SJCRH30 (cell line): ENCODE measurements around the gene SAMD11. TPM values are rescaled to one million over a fixed set of nuclear protein-coding genes. Genes with fewer than 3 reads are reported as not detected.
A peak's percentile ranks its signal among the peaks of the same experiment; 100 is the strongest.

Experiments used
- DNase-seq, 2 experiments: peaks; one replicate each; pipeline ENCODE4 v3.0.0-alpha.2; 2015 to 2020
- H3K27ac ChIP-seq: fragments of 250-450 bp; sonication (Bioruptor Pico); 2 replicates; pipeline ENCODE4 v1.5.1; 2020; ENCODE audit warnings: mild to moderate bottlenecking, moderate library complexity
- H3K27me3 ChIP-seq: fragments of 250-450 bp; sonication (Bioruptor Pico); 2 replicates; pipeline ENCODE4 v1.5.1; 2020; ENCODE audit warnings: mild to moderate bottlenecking, moderate library complexity
- H3K36me3 ChIP-seq: fragments of 250-450 bp; sonication (Bioruptor Pico); 2 replicates; pipeline ENCODE4 v1.5.1; 2020; ENCODE audit warnings: mild to moderate bottlenecking, moderate library complexity
- H3K4me1 ChIP-seq: fragments of 250-450 bp; sonication (Bioruptor Pico); 2 replicates; pipeline ENCODE4 v1.5.1; 2020; ENCODE audit warnings: mild to moderate bottlenecking, moderate library complexity
- H3K4me3 ChIP-seq: fragments of 250-450 bp; sonication (Bioruptor Pico); 2 replicates; pipeline ENCODE4 v1.5.1; 2020; ENCODE audit warnings: mild to moderate bottlenecking, moderate library complexity
- H3K9me3 ChIP-seq: fragments of 250-450 bp; sonication (Bioruptor Pico); replicated peaks from 2 replicates; pipeline ENCODE4 v1.5.1; 2020; ENCODE audit warnings: mild to moderate bottlenecking, moderate library complexity
- total RNA-seq: library from RNA; depleted of rRNA; stranded (reverse); fragments of >200 nt; shearing (Covaris generic); gene quantifications from 2 replicates; pipeline ENCODE4 v1.2.3, GENCODE V29; 2014

The SAMD11 gene
- total RNA-seq, 1 experiment from 2014 or later, result 39.0 TPM

DNA sequence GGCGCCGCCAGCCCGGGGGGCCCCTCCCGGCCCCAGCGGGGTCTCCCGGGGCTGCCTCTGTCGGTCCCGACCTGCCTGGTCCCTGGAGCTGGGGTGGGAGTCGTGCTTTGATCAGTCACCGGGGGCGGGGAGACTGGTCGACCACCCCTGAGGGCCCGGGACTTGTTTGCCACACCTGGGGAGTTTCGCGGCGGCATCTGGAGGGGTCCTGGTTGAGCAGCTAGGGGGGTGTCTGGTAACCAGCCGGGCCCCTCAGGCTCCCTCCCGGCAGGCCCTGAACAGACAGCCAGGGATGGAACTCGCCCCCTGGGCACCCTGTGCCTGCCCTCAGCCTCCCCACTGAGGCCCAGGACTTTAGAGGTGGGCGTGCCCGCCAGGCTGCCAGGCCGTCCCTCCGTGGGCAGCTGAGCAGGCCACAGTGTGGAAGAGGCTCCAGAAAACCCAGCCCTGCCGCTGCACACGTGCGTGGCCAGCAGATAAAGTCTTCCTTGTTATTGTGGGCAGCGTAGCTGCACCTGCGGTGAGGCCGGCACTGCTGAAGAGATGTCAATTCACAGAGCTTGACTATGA is 13.3 kb upstream of the SAMD11 start:
- Histone ChIP-seq H3K27ac (no peak overlapping the region), H3K27me3 (peaks cover 12% of the 10 kb centered on the region; the same call in 1 of the 2 replicates), H3K4me3 (no peak overlapping the region), H3K9me3 (no peaks in the 10 kb centered on the region), H3K4me1 (peaks cover 6% of the 10 kb centered on the region; the same call in 1 of the 2 replicates), H3K36me3 (no peaks in the 10 kb centered on the region)
- no peak for DNase-seq

DNA sequence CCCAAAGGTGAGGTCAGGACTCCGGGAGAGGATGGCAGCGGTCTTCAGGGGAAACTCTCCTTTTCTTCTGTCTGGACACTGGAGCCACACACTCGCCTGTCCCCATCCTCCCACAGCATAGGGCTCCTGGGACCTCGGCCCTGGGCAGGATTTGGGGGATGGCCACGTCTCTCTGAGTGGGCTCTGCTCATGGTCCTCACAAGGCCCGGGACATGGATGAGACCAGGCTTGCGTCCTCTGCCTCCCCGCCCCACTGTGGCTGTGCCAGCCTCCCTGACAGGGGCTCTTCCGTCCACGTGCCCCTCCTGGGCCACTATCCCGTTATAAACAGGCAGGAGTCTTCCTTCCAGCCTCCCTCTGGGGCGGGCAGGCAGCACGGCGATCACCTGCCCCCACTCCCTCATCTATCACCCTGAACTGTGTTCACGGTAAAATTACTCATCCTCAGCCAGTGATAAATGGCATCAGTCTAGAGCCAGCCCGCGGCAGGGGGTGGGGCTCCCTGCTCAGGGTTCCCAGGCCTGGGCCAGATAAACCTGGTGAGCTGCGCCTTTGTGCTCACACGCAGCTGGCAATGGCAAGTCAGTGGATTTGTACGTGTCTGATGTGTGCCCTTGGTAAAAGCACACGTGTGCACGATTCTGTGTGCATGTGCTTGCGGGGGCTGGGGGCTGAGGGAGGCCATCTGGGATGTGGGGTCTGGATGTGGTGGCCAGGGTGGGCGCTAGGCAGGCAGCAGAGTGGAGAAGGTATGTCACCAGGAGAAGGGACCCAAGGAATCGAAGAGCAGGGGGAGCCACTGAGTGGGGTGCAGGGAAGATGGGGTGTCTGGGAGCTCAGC is 12.6 kb upstream of the SAMD11 start:
- Histone ChIP-seq H3K27me3 (peaks cover 18% of the 10 kb centered on the region), H3K36me3 (no peaks in the 10 kb centered on the region), H3K4me1 (peaks cover 6% of the 10 kb centered on the region; the same call in 1 of the 2 replicates), H3K27ac (no peak overlapping the region), H3K4me3 (no peak overlapping the region), H3K9me3 (no peaks in the 10 kb centered on the region)
- DNase-seq, result no peak

DNA sequence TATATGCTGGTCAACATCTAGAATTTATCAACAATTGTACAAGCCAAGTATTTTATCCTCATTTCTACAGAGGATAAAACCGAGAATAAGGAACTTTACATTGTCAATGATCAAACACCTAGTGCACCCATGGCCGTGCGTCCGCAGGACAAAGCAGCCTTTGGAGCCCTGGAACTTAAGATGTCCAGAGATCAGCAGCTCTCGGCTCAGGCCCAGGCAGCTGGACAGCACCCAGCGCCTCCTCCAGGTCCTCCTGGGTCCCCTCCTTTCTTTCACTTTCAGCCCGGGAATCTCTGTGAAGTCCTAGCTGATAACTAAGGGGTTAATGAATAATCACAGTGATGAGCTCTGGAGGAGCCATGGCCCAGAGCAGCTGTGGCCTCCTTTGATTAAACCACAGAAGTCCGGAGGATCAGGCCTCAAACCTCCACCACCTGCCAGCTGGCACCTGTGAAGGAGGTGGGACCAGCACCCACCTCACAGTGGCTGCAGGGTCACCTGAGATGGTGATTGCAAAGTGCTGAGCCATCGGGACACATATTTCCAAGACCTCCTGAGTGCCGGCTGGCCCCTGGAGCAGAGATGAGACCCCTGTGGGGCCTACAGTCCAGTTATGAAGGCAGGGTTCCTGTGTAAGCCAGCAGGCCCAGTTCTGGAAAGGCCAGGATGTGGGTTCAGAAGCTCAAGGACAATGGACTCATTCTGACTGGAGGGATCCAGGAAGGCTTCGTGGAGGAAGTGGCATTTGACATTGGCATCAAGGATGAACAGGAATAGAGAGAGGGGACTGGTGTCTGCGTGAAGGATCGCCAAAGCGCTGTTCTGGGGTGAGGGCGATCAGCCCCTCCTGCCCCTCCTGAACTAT is 11.6 kb upstream of the SAMD11 start:
- Histone ChIP-seq H3K27me3 (peaks cover 28% of the 10 kb centered on the region), H3K4me3 (no peak overlapping the region)
- no peak for DNase-seq

DNA sequence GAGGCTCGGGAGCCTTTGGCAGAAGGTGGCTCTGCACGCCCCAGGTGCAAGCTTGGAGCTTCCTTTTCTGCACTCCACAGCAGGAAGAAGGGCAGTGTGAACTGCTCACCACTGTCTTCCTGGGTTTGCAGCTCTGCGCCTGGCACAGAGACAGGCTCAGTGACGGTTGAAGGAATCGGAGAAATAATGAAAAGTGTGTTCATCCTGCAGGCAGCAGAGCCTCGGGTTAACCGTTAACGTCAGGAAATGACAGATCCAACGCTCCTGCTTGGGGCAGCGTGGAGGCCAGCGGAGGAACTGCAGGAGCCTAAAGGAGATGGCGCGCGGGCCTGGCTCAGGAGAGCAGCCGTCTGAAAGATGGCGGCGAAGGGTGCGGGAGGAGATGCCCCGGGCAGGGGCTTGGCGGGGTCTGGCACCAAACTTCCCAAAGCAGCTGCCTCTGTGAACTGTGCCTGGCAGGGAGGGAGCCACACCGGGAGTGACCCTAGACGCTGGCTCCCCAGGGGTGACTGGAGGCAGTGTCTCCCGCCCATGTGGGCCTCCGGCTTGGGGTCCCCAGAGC is 10.9 kb upstream of the SAMD11 start:
- no peaks in the 10 kb centered on the region for H3K36me3 ChIP-seq
- no peak overlapping the region for H3K27ac ChIP-seq
- peaks cover 36% of the 10 kb centered on the region for H3K27me3 ChIP-seq
- no peaks in the 10 kb centered on the region for H3K9me3 ChIP-seq
- DNase-seq, result no peak
- peaks cover 20% of the 10 kb centered on the region for H3K4me1 ChIP-seq
- no peak overlapping the region for H3K4me3 ChIP-seq

More for the DNA sequence above, 11.6 kb upstream of the SAMD11 start:
- Histone ChIP-seq H3K9me3 (no peaks in the 10 kb centered on the region), H3K27ac (no peak overlapping the region), H3K36me3 (no peaks in the 10 kb centered on the region), H3K4me1 (peaks cover 15% of the 10 kb centered on the region)

DNA sequence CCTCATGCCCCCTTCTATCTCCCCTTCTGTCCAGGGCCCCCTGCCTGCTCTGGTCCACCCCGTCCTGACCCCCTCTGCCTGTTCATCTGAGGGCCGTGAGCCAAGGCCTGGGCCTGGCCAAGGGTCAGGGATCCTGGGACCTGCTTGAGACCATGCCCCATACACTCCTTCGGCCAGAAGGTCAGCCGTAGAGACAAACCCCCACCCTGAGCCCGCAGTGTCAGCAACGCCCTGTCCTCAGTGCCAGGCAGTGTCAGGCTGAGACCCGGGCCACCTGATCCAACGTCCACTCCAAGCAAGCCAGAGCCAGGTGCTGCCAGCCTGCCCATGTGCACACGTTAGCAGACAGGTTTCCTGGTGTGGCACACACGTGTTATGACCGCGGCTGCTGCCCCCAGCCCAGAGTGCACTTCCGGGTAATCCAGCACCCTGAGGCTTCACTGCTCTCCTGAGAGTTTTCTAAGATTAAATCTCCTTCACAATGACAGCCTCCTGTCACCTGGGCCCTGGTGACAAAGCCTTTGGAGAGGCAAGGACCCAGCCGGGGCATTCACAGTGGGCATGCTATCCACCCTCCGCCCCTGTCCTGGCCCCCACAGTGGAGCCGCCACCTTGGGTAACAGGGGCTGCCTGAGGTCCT is 10.1 kb upstream of the SAMD11 start:
- H3K9me3 ChIP-seq, result no peaks in the 10 kb centered on the region
- no peak overlapping the region for H3K27ac ChIP-seq
- DNase-seq, result no peak
- peaks cover 20% of the 10 kb centered on the region for H3K4me1 ChIP-seq
- H3K27me3 ChIP-seq, result peaks cover 43% of the 10 kb centered on the region
- no peak overlapping the region for H3K4me3 ChIP-seq
- H3K36me3 ChIP-seq, result no peaks in the 10 kb centered on the region

DNA sequence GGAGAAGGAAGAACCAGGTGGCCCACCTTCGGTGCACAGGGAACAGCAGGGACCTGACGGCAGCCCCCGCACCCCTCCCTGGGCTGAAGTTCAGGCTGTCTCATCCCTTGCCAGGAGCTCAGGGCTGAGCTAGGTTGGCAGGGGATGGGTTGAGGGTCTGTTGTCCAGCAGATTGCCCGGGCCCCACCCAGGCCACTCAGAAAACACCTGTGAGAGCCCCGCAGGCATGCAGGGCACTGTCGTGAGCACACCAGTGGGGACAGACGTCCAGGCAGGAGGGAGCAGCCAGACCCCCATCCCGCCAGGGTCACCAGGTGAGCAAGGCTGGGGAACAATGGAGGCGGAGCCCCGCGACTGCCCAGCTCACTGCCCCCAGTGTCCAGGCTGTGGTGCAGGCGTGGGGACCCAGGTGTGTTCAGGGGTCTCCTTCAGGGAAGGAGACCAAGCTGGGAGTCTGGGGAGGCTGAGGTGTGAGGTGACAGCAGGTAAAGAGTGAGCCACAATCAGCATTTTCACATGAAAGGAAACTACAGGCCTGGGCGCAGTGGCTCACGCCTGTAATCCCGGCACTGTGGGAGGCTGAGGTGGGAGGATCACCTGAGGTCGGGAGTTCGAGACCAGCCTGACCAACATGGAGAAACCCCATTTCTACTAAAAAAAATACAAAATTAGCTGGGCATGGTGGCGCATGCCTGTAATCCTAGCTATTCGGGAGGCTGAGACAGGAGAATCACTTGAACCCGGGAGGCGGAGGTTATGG is 9.4 kb upstream of the SAMD11 start:
- no peak for DNase-seq
- Histone ChIP-seq H3K9me3 (no peaks in the 10 kb centered on the region), H3K27me3 (peaks cover 47% of the 10 kb centered on the region), H3K36me3 (no peaks in the 10 kb centered on the region), H3K27ac (no peak overlapping the region), H3K4me3 (no peak overlapping the region), H3K4me1 (peaks cover 20% of the 10 kb centered on the region)

DNA sequence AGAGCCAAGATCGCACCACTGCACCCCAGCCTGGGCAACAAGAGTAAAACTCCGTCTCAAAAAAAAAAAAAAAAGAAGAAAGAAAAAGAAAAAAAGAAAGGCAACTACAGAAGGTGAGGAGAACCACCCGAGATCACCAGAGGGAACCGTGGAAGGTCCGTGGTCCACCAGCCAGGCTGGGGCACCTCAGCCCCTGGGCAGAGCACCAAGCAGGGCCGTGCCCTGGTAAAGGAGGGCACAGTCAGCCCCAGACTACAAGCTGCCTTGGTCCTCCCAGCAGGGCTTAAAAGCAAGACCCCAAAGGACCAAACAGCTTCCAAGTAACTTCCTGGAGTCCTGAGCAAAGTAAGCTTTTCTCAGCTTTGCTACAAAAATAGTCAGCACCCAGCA is 8.8 kb upstream of the SAMD11 start:
- peaks cover 51% of the 10 kb centered on the region for H3K27me3 ChIP-seq
- peaks cover 24% of the 10 kb centered on the region for H3K4me1 ChIP-seq
- no peaks in the 10 kb centered on the region for H3K36me3 ChIP-seq
- no peak for DNase-seq
- no peak overlapping the region for H3K27ac ChIP-seq
- H3K4me3 ChIP-seq, result no peak overlapping the region
- H3K9me3 ChIP-seq, result no peaks in the 10 kb centered on the region

DNA sequence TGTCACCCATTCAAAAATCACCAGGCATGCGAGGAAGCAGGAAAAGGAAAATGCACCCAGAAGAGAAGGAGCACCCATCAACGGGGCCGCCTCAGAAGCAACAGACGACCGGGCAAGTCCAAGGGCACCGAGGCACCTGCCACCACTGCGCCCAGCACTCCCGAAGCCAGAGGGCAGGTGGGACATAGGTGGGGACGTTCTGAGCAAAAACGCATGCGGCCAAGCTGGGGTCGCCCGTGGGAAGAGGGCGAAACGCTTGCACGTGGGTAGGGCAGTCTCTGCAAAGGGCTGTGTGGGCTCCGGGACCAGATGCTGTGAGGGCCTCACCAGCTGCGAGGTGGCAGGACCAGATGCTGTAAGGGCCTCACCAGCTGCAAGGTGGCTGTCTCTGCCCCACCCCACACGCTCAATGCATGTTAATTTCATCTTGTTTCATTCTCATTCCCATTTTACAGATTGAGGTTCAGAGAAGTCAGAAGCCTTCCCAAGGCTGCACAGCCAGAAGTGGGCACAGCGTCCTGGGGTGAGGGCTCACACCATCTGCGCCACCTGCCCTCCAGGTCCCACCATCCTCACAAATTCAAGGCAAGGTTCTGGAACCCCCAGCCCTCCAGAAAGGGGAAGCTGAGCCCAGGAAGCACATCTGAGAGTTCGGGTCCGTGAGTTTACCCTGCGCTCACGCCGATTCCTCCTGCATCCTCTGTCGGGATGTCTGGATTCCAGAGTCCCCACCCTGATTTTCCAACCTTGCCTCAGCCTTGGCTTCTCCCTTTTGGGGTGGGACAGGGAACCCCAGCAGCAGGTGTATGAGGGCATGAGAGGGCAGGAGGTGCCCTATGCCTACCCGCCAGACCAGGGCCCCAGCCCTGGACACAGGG is 8.2 kb upstream of the SAMD11 start:
- H3K27me3 ChIP-seq, result peaks cover 51% of the 10 kb centered on the region

DNA sequence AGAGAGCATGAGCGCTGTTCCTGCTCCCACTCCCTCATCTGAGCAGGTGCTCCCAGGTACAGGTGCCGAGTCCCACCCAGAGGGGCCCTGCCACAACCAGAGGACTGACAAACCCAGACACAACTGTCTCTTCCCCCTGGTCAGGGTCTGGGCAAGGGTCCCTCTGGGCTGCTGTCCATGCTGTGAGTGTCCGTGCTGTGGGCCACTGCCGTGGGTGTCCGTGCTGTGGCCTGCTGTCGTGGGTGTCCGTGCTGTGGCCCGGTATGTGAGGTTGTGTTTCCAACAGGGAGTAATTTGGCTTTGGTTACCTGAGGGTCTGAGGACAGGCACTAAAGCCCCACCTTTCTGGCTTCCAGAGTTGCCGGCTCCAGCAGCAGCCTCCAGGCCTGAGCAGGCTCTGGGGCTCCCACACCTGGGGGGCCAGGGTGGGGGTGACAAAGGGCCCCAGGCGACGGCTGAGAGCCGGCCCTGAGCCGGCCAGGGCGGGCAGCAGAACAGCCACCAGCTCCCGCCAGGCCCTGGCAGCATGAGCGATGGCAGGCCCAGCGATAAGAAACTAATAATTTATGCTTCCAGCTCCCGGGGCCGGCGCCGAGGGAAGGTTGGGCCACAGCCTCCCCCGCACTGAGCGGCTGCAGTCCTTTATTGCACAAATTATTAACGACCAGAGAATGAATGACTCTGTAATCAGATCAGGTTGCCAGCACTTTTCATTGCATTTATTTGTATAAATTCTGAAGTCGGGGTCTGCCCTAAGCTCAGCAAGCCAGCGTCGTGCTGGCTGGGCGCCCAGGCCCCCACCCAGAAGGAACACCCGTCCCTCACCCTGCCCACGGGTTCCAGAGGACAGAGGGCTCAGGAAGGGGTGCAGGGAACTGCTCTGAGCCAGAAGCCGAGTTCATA is 7.3 kb upstream of the SAMD11 start:
- no peak overlapping the region for H3K27ac ChIP-seq
- peaks cover 51% of the 10 kb centered on the region for H3K27me3 ChIP-seq
- peak in 1 of 2 experiments; percentile 14 for DNase-seq
- H3K4me1 ChIP-seq, result peaks cover 36% of the 10 kb centered on the region
- no peak overlapping the region for H3K4me3 ChIP-seq
- H3K36me3 ChIP-seq, result no peaks in the 10 kb centered on the region
- H3K9me3 ChIP-seq, result no peaks in the 10 kb centered on the region

More for the DNA sequence above, 8.2 kb upstream of the SAMD11 start:
- Histone ChIP-seq H3K4me1 (peaks cover 27% of the 10 kb centered on the region), H3K9me3 (no peaks in the 10 kb centered on the region), H3K27ac (no peak overlapping the region), H3K36me3 (no peaks in the 10 kb centered on the region), H3K4me3 (no peak overlapping the region)
- DNase-seq, result no peak

DNA sequence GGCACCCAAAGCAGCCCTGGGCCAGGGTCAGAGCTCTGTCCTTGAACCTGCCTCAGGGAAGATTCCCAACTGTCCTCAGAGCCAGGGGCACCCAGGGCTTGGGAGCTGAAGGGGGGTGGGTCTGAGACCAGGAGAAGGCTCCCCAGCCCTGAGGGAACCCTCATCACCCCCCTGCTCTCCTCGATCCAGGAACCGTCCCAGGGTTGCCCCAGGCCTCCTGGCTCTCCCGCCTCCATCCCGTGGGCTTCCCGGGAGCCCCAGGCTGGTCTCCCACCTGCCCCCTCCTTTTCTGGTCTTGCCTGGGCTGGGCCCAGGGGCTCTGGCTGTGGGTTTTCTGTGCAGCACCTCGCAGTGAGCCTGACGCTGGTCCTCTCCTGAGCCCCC is 6.7 kb upstream of the SAMD11 start:
- Histone ChIP-seq H3K27ac (no peak overlapping the region), H3K4me3 (no peak overlapping the region), H3K4me1 (peaks cover 34% of the 10 kb centered on the region), H3K36me3 (no peaks in the 10 kb centered on the region), H3K27me3 (peaks cover 49% of the 10 kb centered on the region), H3K9me3 (no peaks in the 10 kb centered on the region)
- DNase-seq, result peak in 1 of 2 experiments; percentile 15

DNA sequence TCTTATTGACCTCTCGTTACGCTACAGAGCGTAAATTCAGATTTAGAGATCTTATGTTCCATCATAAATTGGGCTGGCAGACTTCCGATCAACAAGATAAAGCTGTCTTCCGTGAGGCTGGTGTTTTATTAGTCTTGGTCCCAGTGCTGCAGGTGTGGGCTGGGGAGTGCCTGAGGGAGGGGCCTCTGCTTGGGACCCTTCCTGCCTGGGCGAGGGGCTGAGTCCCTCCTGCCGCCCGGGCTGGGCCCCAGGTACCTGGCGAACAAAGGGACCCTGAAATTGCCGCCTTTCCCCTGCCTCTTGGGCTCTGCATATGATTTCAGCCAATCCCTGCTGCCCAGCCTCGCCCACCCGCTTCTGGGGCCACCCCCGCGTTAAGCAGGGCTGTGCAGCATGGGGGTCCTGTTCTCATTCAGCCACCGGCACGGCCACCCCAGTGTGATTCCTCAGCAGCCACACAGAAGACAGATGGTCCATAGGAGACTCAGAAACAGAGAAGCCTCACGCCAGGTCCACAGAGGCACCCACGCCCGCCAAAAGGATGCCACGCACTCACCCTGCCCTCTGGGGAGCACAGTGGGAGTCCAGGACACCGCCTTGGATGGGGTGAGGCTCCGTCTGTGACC is 6.1 kb upstream of the SAMD11 start:
- H3K27me3 ChIP-seq, result peaks cover 44% of the 10 kb centered on the region

DNA sequence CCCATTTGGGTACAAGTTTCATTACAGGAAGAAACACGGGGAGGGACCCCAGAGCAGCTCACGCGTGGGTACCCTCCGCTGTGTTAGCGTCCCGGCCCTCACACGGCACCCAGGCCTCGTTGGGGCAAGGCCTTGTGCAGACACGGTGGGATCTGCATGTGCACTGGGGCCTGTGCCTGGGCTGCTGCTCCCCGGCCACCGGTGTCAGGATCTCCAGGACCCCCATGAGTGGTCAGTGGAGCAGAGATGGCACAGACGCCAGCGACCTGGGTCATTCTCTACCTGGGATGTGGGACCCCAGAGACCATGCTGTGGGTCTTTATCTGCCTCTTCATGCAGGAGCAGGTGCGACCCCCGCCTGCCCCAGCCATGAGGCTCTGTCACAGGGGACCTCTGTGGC is 5.4 kb upstream of the SAMD11 start:
- H3K9me3 ChIP-seq, result no peaks in the 10 kb centered on the region
- no peak overlapping the region for H3K27ac ChIP-seq
- no peaks in the 10 kb centered on the region for H3K36me3 ChIP-seq
- no peak for DNase-seq
- H3K4me3 ChIP-seq, result no peak overlapping the region
- H3K27me3 ChIP-seq, result peaks cover 43% of the 10 kb centered on the region
- peaks cover 33% of the 10 kb centered on the region for H3K4me1 ChIP-seq

More for the DNA sequence above, 6.1 kb upstream of the SAMD11 start:
- no peaks in the 10 kb centered on the region for H3K36me3 ChIP-seq
- H3K4me3 ChIP-seq, result no peak overlapping the region
- H3K4me1 ChIP-seq, result peaks cover 31% of the 10 kb centered on the region
- no peaks in the 10 kb centered on the region for H3K9me3 ChIP-seq
- H3K27ac ChIP-seq, result no peak overlapping the region
- DNase-seq, result peak in 1 of 2 experiments; percentile 22
